HG03135 (cell line): ENCODE results near the gene CTLA4.

Experiments used
- ATAC-seq: cut with Tn5 transposase; IDR thresholded peaks from one replicate; pipeline ENCODE4 v1.9.1; 2021; ENCODE audit warnings: mild to moderate bottlenecking, moderate library complexity; ENCODE audit not compliant: unreplicated experiment

Gene CTLA4

GRCh38 chr2:203889944-203890343 lies 22.4 kb downstream of the CTLA4 start:
- ATAC-seq: no peak

- ATAC-seq: no peak
Observed at GRCh38 chr2:203890733-203891132, 23.2 kb downstream of the CTLA4 start.

- no peak for ATAC-seq
Observed at GRCh38 chr2:203891474-203891873, 23.9 kb downstream of the CTLA4 start.

- ATAC-seq: no peak
Observed at GRCh38 chr2:203892207-203892606, 24.6 kb downstream of the CTLA4 start.

- no peak for ATAC-seq
Observed at GRCh38 chr2:203893401-203893800, 25.8 kb downstream of the CTLA4 start.

GRCh38 chr2:203893840-203894239 lies 26.3 kb downstream of the CTLA4 start:
- no peak for ATAC-seq

GRCh38 chr2:203894262-203894661 lies 26.7 kb downstream of the CTLA4 start:
- ATAC-seq: no peak

GRCh38 chr2:203897544-203897943 lies 30.0 kb downstream of the CTLA4 start:
- no peak for ATAC-seq

- no peak for ATAC-seq
Observed at GRCh38 chr2:203898657-203899056, 31.1 kb downstream of the CTLA4 start.

- no peak for ATAC-seq
Observed at GRCh38 chr2:203900253-203900652, 32.7 kb downstream of the CTLA4 start.

GRCh38 chr2:203904022-203904421 lies 36.5 kb downstream of the CTLA4 start:
- no peak for ATAC-seq

GRCh38 chr2:203905656-203906055 lies 38.1 kb downstream of the CTLA4 start:
- no peak for ATAC-seq

GRCh38 chr2:203908066-203908796 lies 40.7 kb downstream of the CTLA4 start:
- ATAC-seq: no peak

GRCh38 chr2:203908797-203909185 lies 41.2 kb downstream of the CTLA4 start:
- ATAC-seq: no peak

- ATAC-seq: no peak
Observed at GRCh38 chr2:203909261-203909967, 41.8 kb downstream of the CTLA4 start.

GRCh38 chr2:203909974-203910373 lies 42.4 kb downstream of the CTLA4 start:
- ATAC-seq: no peak

GRCh38 chr2:203913947-203914346 lies 46.4 kb downstream of the CTLA4 start:
- ATAC-seq: no peak

- ATAC-seq: no peak
Observed at GRCh38 chr2:203914546-203915182, 47.1 kb downstream of the CTLA4 start.

- ATAC-seq: no peak
Observed at GRCh38 chr2:203915256-203915655, 47.7 kb downstream of the CTLA4 start.

- no peak for ATAC-seq
Observed at GRCh38 chr2:203916756-203917155, 49.2 kb downstream of the CTLA4 start.

GRCh38 chr2:203918264-203918663 lies 50.7 kb downstream of the CTLA4 start:
- no peak for ATAC-seq

GRCh38 chr2:203918839-203919238 lies 51.3 kb downstream of the CTLA4 start:
- no peak for ATAC-seq
